IPS-15b (cell line): Measurements from ENCODE around the gene ATF6.

Experiments
- H3K27me3 ChIP-seq: one replicate; pipeline ENCODE4 v1.6.1; 2013; ENCODE audit warnings: low read length; ENCODE audit not compliant: control insufficient read depth, insufficient read depth
- H3K36me3 ChIP-seq: one replicate; pipeline ENCODE4 v1.6.1; 2013; ENCODE audit warnings: low read length; ENCODE audit not compliant: control insufficient read depth, insufficient read depth
- H3K4me1 ChIP-seq: one replicate; pipeline ENCODE4 v1.6.1; 2013; ENCODE audit warnings: mild to moderate bottlenecking, low read length; ENCODE audit not compliant: control insufficient read depth, insufficient read depth
- H3K4me3 ChIP-seq: one replicate; pipeline ENCODE4 v1.5.1; 2013; ENCODE audit warnings: low read depth, low read length
- H3K9ac ChIP-seq: one replicate; pipeline ENCODE4 v1.6.1; 2013; ENCODE audit warnings: low read depth, mild to moderate bottlenecking, low read length
- H3K9me3 ChIP-seq: one replicate; pipeline ENCODE4 v1.6.1; 2013; ENCODE audit warnings: mild to moderate bottlenecking, low read length; ENCODE audit not compliant: control insufficient read depth, insufficient read depth

Gene ATF6

GRCh38 chr1:161932668-161933067 is 166.5 kb downstream of the ATF6 start:
- no peaks in the 10 kb centered on the region for H3K9me3 ChIP-seq
- H3K4me3 ChIP-seq: no peak overlapping the region
- no peak overlapping the region for H3K9ac ChIP-seq
- no peaks in the 10 kb centered on the region for H3K27me3 ChIP-seq
- no peaks in the 10 kb centered on the region for H3K36me3 ChIP-seq
- H3K4me1 ChIP-seq: no peaks in the 10 kb centered on the region

GRCh38 chr1:161933592-161934588 is 167.8 kb downstream of the ATF6 start:
- H3K36me3 ChIP-seq: no peaks in the 10 kb centered on the region
- H3K9ac ChIP-seq: no peak overlapping the region
- no peaks in the 10 kb centered on the region for H3K4me1 ChIP-seq
- H3K4me3 ChIP-seq: no peak overlapping the region
- no peaks in the 10 kb centered on the region for H3K27me3 ChIP-seq
- no peaks in the 10 kb centered on the region for H3K9me3 ChIP-seq

- Histone ChIP-seq H3K9me3 (no peaks in the 10 kb centered on the region), H3K27me3 (no peaks in the 10 kb centered on the region), H3K9ac (no peak overlapping the region), H3K36me3 (no peaks in the 10 kb centered on the region), H3K4me1 (no peaks in the 10 kb centered on the region), H3K4me3 (no peak overlapping the region)
Observed at GRCh38 chr1:161935264-161935663, 169.1 kb downstream of the ATF6 start.

- no peaks in the 10 kb centered on the region for H3K27me3 ChIP-seq
- no peaks in the 10 kb centered on the region for H3K36me3 ChIP-seq
- no peaks in the 10 kb centered on the region for H3K4me1 ChIP-seq
Observed at GRCh38 chr1:161936786-161937185, 170.7 kb downstream of the ATF6 start.

GRCh38 chr1:161940866-161941591 is 174.9 kb downstream of the ATF6 start:
- H3K4me3 ChIP-seq: no peak overlapping the region

More at GRCh38 chr1:161936786-161937185, 170.7 kb downstream of the ATF6 start:
- no peak overlapping the region for H3K9ac ChIP-seq
- no peak overlapping the region for H3K4me3 ChIP-seq
- no peaks in the 10 kb centered on the region for H3K9me3 ChIP-seq

GRCh38 chr1:161941726-161942436 is 175.8 kb downstream of the ATF6 start:
- Histone ChIP-seq H3K4me3 (no peak overlapping the region), H3K9me3 (no peaks in the 10 kb centered on the region), H3K36me3 (no peaks in the 10 kb centered on the region), H3K4me1 (no peaks in the 10 kb centered on the region), H3K27me3 (no peaks in the 10 kb centered on the region), H3K9ac (no peak overlapping the region)

More at GRCh38 chr1:161940866-161941591, 174.9 kb downstream of the ATF6 start:
- Histone ChIP-seq H3K9me3 (no peaks in the 10 kb centered on the region), H3K27me3 (no peaks in the 10 kb centered on the region), H3K36me3 (no peaks in the 10 kb centered on the region), H3K9ac (no peak overlapping the region), H3K4me1 (no peaks in the 10 kb centered on the region)

- no peaks in the 10 kb centered on the region for H3K36me3 ChIP-seq
- no peak overlapping the region for H3K4me3 ChIP-seq
- no peaks in the 10 kb centered on the region for H3K27me3 ChIP-seq
- H3K4me1 ChIP-seq: no peaks in the 10 kb centered on the region
- no peaks in the 10 kb centered on the region for H3K9me3 ChIP-seq
- no peak overlapping the region for H3K9ac ChIP-seq
Observed at GRCh38 chr1:161943737-161944136, 177.6 kb downstream of the ATF6 start.

- Histone ChIP-seq H3K4me1 (no peaks in the 10 kb centered on the region), H3K9ac (no peak overlapping the region), H3K36me3 (no peaks in the 10 kb centered on the region), H3K4me3 (no peak overlapping the region), H3K27me3 (no peaks in the 10 kb centered on the region), H3K9me3 (no peaks in the 10 kb centered on the region)
Observed at GRCh38 chr1:161944381-161944780, 178.3 kb downstream of the ATF6 start.

GRCh38 chr1:161945306-161946060 is 179.4 kb downstream of the ATF6 start:
- Histone ChIP-seq H3K9ac (no peak overlapping the region), H3K27me3 (no peaks in the 10 kb centered on the region), H3K4me1 (no peaks in the 10 kb centered on the region), H3K4me3 (no peak overlapping the region), H3K36me3 (no peaks in the 10 kb centered on the region), H3K9me3 (no peaks in the 10 kb centered on the region)

- Histone ChIP-seq H3K4me3 (no peak overlapping the region), H3K9me3 (no peaks in the 10 kb centered on the region), H3K27me3 (no peaks in the 10 kb centered on the region), H3K4me1 (no peaks in the 10 kb centered on the region), H3K9ac (no peak overlapping the region), H3K36me3 (no peaks in the 10 kb centered on the region)
Observed at GRCh38 chr1:161946071-161946987, 180.2 kb downstream of the ATF6 start.
